H1 (cell line): Measurements from ENCODE around the gene BRINP3. TPM values are rescaled to one million over a fixed set of nuclear protein-coding genes. Genes with fewer than 3 reads are reported as not detected.

Experiments used
- ATF2 ChIP-seq: IDR thresholded peaks from 2 replicates; pipeline ENCODE4 v1.6.1; 2012; ENCODE audit warnings: low read length, inconsistent platforms
- BRCA1 ChIP-seq: IDR thresholded peaks from 2 replicates; pipeline ENCODE4 v1.6.1; 2012; ENCODE audit warnings: low read depth, low read length, improper control_type of control experiment
- CHD1 ChIP-seq: IDR thresholded peaks from 2 replicates; pipeline ENCODE4 v1.6.1; 2012; ENCODE audit warnings: low read depth, low read length, improper control_type of control experiment
- KDM1A ChIP-seq: fragments of 200-600, 300-600 bp; sonication (generic); IDR thresholded peaks from 2 replicates; pipeline ENCODE4 v1.7.1; 2016; ENCODE audit warnings: mild to moderate bottlenecking, low read length, borderline replicate concordance
- NANOG ChIP-seq: IDR thresholded peaks from 2 replicates; pipeline ENCODE4 v1.6.1; 2011; ENCODE audit warnings: low read length, low read depth, mild to moderate bottlenecking, inconsistent platforms; ENCODE audit not compliant: insufficient read depth, poor library complexity, severe bottlenecking
- POLR2A ChIP-seq, 2 experiments: IDR thresholded peaks; 1 replicate in 1 of 2; 2 replicates in 1 of 2; pipeline ENCODE4 v1.6.1; 2011; ENCODE audit warnings: low read depth in 2 of 2, low read length in 2 of 2, mild to moderate bottlenecking in 2 of 2; ENCODE audit errors: control extremely low read depth in 1 of 2
- SIX5 ChIP-seq: IDR thresholded peaks from 2 replicates; pipeline ENCODE4 v1.6.1; 2011; ENCODE audit warnings: mild to moderate bottlenecking, low read depth, low read length
- SP1 ChIP-seq: IDR thresholded peaks from 2 replicates; pipeline ENCODE4 v1.6.1; 2011; ENCODE audit warnings: low read depth, low read length
- TAF7 ChIP-seq: optimal IDR thresholded peaks from 2 replicates; pipeline ENCODE3; 2011; ENCODE audit warnings: low read depth, mild to moderate bottlenecking, inconsistent platforms, low read length, moderate library complexity, borderline replicate concordance
- TBP ChIP-seq: IDR thresholded peaks from 2 replicates; pipeline ENCODE4 v1.6.1; 2011; ENCODE audit warnings: low read depth, low read length, improper control_type of control experiment
- polyA plus RNA-seq, 7 experiments: library from polyadenylated mRNA; depleted of rRNA in 3 of 7; stranded (reverse) in 5 of 7; unstranded in 2 of 7; fragments of >200 nt in 5 of 7; fragments of 200-250 nt in 2 of 7; gene quantifications; 1 replicate in 5 of 7; 2 replicates in 1 of 7; 4 replicates in 1 of 7; pipeline versions ENCODE4 v1.2.1 to v1.2.3, GENCODE V29; 2011 to 2013; ENCODE audit warnings: missing spikeins in 2 of 7, mixed read lengths in 2 of 7
- total RNA-seq: library from RNA; stranded (reverse); fragmentation: NEBNext Ultra II Directional; extraction: Animal tissue kit (Norgen Biotek cat#: 25700); gene quantifications from 2 replicates; pipeline ENCODE4 v1.2.1, GENCODE V29; 2021

Gene BRINP3
- total and polyA plus RNA-seq, 2 of the 8 experiments (the other 6 are each of a cell fraction or from before 2014, with no cell fraction given), result not detected

GRCh38 chr1:190144650-190145049 lies 333.0 kb downstream of the BRINP3 start (continued):
- no peak for TF ChIP-seq ATF2
- no peak for TF ChIP-seq SIX5
- no peak for TF ChIP-seq TBP
- no peak for TF ChIP-seq POLR2A (IDR thresholded peaks at IDR 0.05; ENCODE audit: control extremely low read depth in 1 of 2, low read depth in 2 of 2, low read length in 2 of 2)
- TF ChIP-seq TAF7, result no peak
- no peak for TF ChIP-seq NANOG
- no peak for TF ChIP-seq CHD1
- TF ChIP-seq BRCA1, result no peak
- TF ChIP-seq SP1, result no peak
- TF ChIP-seq KDM1A, result no peak
